ENCODE data around the gene CENPQ. TPM values are rescaled to one million over a fixed set of nuclear protein-coding genes. Genes with fewer than 3 reads are reported as not detected.
A peak's percentile ranks its signal among the peaks of the same experiment; 100 is the strongest.

Gene CENPQ
- total RNA-seq, 1 experiment from 2014 or later: 9.7 TPM

DNA sequence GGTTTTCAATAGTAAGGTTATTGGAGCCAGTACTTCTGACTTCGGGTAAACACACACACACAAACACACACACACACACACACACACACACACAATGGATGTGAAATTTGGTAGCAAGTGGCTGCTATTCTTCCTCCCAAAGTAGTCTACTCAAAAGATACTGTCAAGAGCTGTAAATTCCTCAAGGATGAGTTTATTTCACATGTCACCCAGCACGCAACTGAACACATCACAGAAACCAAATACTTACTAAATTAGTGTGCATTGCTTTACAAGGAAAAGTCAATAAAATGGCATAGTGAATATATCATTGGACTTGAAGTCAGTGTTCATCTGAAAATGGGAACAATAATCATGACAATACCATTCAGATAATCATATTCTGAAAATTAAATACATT lies 33.0 kb upstream of the CENPQ start:
- Histone ChIP-seq H4K20me1 (ENCODE audit: low read length) (no peaks in the 10 kb centered on the region), H3K4me3 (ENCODE audit: low read length) (no peak overlapping the region), H3K4me1 (ENCODE audit: insufficient read depth, low read length) (peaks cover 17% of the 10 kb centered on the region), H3K27ac (ENCODE audit: low read length) (no peak overlapping the region), H3K9me3 (ENCODE audit: low read length) (no peaks in the 10 kb centered on the region), H3K36me3 (ENCODE audit: low read depth, low read length) (peaks cover 4% of the 10 kb centered on the region; the same call in 1 of the 2 replicates), H3K27me3 (ENCODE audit: low read length) (no peaks in the 10 kb centered on the region), H3K4me2 (ENCODE audit: low read length) (peak overlapping the region; percentile 3; the same call in 1 of the 2 replicates), H3K9ac (ENCODE audit: low read length) (no peak overlapping the region), H3K79me2 (ENCODE audit: low read length) (no peaks in the 10 kb centered on the region), H2AFZ (ENCODE audit: low read length) (no peak overlapping the region), H3K9me2 (replicated peaks; ENCODE audit: low read length) (no peaks in the 10 kb centered on the region), H3F3A (ENCODE audit: low read length, unreplicated experiment) (no peaks in the 10 kb centered on the region)
- ATAC-seq (peak; percentile 71), DNase-seq (peak; percentile 74)
- POLR2A ChIA-PET (ENCODE audit: unreplicated experiment): no interaction called here
- no TSS peak for BruUV-seq (replicated peaks)
- CTCF ChIA-PET: interaction anchor here (0.7 kb wide), 1 partner anchor 1242 kb away, joined by 3 read pairs; no protein-coding TSS in a partner anchor
- intact Hi-C loops (cut with micrococcal nuclease): no loop called here
- TF ChIP-seq EZH2 (IDR thresholded peaks at IDR 0.05; ENCODE audit: low read length, unreplicated experiment) (no peak), EZH2phosphoT487 (IDR thresholded peaks at IDR 0.05; ENCODE audit: borderline replicate concordance, low read length) (no peak)
- TF ChIP-seq, protein P1, sequence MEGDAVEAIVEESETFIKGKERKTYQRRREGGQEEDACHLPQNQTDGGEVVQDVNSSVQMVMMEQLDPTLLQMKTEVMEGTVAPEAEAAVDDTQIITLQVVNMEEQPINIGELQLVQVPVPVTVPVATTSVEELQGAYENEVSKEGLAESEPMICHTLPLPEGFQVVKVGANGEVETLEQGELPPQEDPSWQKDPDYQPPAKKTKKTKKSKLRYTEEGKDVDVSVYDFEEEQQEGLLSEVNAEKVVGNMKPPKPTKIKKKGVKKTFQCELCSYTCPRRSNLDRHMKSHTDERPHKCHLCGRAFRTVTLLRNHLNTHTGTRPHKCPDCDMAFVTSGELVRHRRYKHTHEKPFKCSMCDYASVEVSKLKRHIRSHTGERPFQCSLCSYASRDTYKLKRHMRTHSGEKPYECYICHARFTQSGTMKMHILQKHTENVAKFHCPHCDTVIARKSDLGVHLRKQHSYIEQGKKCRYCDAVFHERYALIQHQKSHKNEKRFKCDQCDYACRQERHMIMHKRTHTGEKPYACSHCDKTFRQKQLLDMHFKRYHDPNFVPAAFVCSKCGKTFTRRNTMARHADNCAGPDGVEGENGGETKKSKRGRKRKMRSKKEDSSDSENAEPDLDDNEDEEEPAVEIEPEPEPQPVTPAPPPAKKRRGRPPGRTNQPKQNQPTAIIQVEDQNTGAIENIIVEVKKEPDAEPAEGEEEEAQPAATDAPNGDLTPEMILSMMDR (conservative IDR thresholded peaks at IDR 0.05; ENCODE audit: low read depth, low read length): no peak

DNA sequence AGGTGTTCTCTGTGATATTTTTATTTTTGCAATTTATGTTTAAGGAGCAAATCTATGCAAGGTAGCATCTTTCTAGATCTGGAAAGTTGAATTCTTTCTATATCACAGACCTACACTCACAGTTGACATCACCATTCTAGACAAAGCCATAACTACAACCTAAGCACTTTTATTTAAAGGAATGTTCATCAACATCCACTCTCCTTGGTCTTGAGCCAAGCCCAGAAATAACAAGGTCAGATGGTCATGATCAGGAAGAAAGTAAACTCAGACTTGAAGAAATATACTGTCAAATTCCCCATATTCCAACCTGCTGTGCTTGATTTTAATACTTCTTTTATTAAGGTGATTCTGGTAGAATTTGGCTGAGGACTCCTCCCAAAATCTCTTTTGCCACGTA lies 32.3 kb upstream of the CENPQ start:
- Histone ChIP-seq H4K20me1 (ENCODE audit: low read length) (no peaks in the 10 kb centered on the region), H3K9ac (ENCODE audit: low read length) (no peak overlapping the region), H3K36me3 (ENCODE audit: low read depth, low read length) (peaks cover 4% of the 10 kb centered on the region; the same call in 1 of the 2 replicates), H3K9me2 (replicated peaks; ENCODE audit: low read length) (no peaks in the 10 kb centered on the region), H3K27me3 (ENCODE audit: low read length) (no peaks in the 10 kb centered on the region), H3K4me2 (ENCODE audit: low read length) (peak overlapping the region; percentile 15), H2AFZ (ENCODE audit: low read length) (no peak overlapping the region), H3K27ac (ENCODE audit: low read length) (no peak overlapping the region), H3F3A (ENCODE audit: low read length, unreplicated experiment) (no peaks in the 10 kb centered on the region), H3K4me1 (ENCODE audit: insufficient read depth, low read length) (peaks cover 17% of the 10 kb centered on the region), H3K4me3 (ENCODE audit: low read length) (no peak overlapping the region), H3K79me2 (ENCODE audit: low read length) (no peaks in the 10 kb centered on the region), H3K9me3 (ENCODE audit: low read length) (no peaks in the 10 kb centered on the region)
- intact Hi-C loops (cut with micrococcal nuclease): no loop called here
- BruUV-seq (replicated peaks): no TSS peak
- CTCF ChIA-PET: no interaction called here
- ATAC-seq (no peak), DNase-seq (no peak)
- TF ChIP-seq EZH2 (IDR thresholded peaks at IDR 0.05; ENCODE audit: low read length, unreplicated experiment): no peak
- no peak for TF ChIP-seq EZH2phosphoT487 (IDR thresholded peaks at IDR 0.05; ENCODE audit: borderline replicate concordance, low read length)
- TF ChIP-seq, protein P1 (conservative IDR thresholded peaks at IDR 0.05; ENCODE audit: low read depth, low read length): no peak
- POLR2A ChIA-PET (ENCODE audit: unreplicated experiment): no interaction called here

DNA sequence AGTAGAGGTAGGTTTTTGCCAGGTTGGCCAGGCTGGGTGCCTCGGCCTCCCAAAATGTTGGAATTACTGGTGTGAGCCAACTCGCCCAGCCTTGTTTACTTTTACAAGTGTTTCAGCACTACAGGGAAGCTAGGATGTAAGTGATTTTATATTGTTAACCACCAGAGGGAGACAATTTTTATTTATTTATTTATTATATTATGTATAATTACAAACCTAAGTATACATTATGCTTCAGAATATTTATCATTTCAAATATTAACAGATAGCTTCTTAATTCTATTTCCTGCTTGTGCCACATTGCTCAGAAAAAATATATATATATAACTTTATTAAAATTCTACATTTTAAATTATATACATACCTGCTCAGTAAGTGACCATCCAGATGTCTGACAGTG lies 9.9 kb upstream of the CENPQ start:
- BruUV-seq (replicated peaks): no TSS peak
- POLR2A ChIA-PET (ENCODE audit: unreplicated experiment): no interaction called here
- Histone ChIP-seq H3K4me2 (ENCODE audit: low read length) (no peak overlapping the region), H3K36me3 (ENCODE audit: low read depth, low read length) (peaks cover 5% of the 10 kb centered on the region; the same call in 1 of the 2 replicates), H3K27me3 (ENCODE audit: low read length) (no peaks in the 10 kb centered on the region), H3K79me2 (ENCODE audit: low read length) (no peaks in the 10 kb centered on the region), H3K4me1 (ENCODE audit: insufficient read depth, low read length) (no peaks in the 10 kb centered on the region), H3F3A (ENCODE audit: low read length, unreplicated experiment) (no peaks in the 10 kb centered on the region), H2AFZ (ENCODE audit: low read length) (no peak overlapping the region), H3K9ac (ENCODE audit: low read length) (no peak overlapping the region), H3K9me3 (ENCODE audit: low read length) (no peaks in the 10 kb centered on the region), H4K20me1 (ENCODE audit: low read length) (no peaks in the 10 kb centered on the region), H3K27ac (ENCODE audit: low read length) (no peak overlapping the region), H3K9me2 (replicated peaks; ENCODE audit: low read length) (no peaks in the 10 kb centered on the region), H3K4me3 (ENCODE audit: low read length) (no peak overlapping the region)
- TF ChIP-seq, protein P1 (conservative IDR thresholded peaks at IDR 0.05; ENCODE audit: low read depth, low read length): no peak; the same call in 1 of the 2 replicates
- TF ChIP-seq EZH2phosphoT487 (IDR thresholded peaks at IDR 0.05; ENCODE audit: borderline replicate concordance, low read length) (no peak), EZH2 (IDR thresholded peaks at IDR 0.05; ENCODE audit: low read length, unreplicated experiment) (no peak)
- CTCF ChIA-PET: interaction anchor here (0.6 kb wide), 1 partner anchor 63 kb away, joined by 3 read pairs; no protein-coding TSS in a partner anchor
- no peak; the same call in 1 of the 2 replicates for ATAC-seq
- intact Hi-C loops (cut with micrococcal nuclease): loop anchor here (5.0 kb wide), 1 partner anchor 154 kb away; no protein-coding TSS in a partner anchor
- peak; percentile 55 for DNase-seq
